Kidney (tissue), 14 donors: ENCODE data around the gene ERI2. TPM values are rescaled to one million over a fixed set of nuclear protein-coding genes. Genes with fewer than 3 reads are reported as not detected.

Source experiments
- DNase-seq, 5 donors: peaks; one replicate each; pipeline ENCODE4 v3.0.0-alpha.2; 2013 to 2020
- FAIRE-seq: peaks from 2 replicates; lab custom pipeline; 2012; peaks lifted over from hg19 to GRCh38; lab: Jason Lieb, UNC
- H3K27ac ChIP-seq, 2 donors: one replicate each; pipeline ENCODE4 v1.7.0; 2013; ENCODE audit warnings: low read depth in 2 of 2, low read length in 2 of 2, inconsistent platforms in 1 of 2
- H3K27me3 ChIP-seq: one replicate; pipeline ENCODE4 v1.7.1; 2013; ENCODE audit warnings: low read length, inconsistent platforms; ENCODE audit not compliant: control insufficient read depth, insufficient read depth
- H3K36me3 ChIP-seq, 3 donors: one replicate each; pipeline versions ENCODE4 v1.7.0 to v1.7.1; 2013; ENCODE audit warnings: low read length in 3 of 3, control low read depth in 1 of 3, inconsistent platforms in 1 of 3; ENCODE audit not compliant: insufficient read depth in 3 of 3, control insufficient read depth in 2 of 3
- H3K4me1 ChIP-seq, 3 donors: one replicate each; pipeline versions ENCODE4 v1.7.0 to v1.7.1; 2013; ENCODE audit warnings: low read length in 3 of 3, inconsistent platforms in 1 of 3, low read depth in 1 of 3; ENCODE audit not compliant: control insufficient read depth in 2 of 3, insufficient read depth in 2 of 3
- H3K4me3 ChIP-seq, 3 donors: one replicate each; pipeline versions ENCODE4 v1.7.0 to v1.8.1; 2013; ENCODE audit warnings: low read length in 3 of 3, control low read depth in 1 of 3, inconsistent platforms in 1 of 3
- H3K9ac ChIP-seq, 3 donors: one replicate each; pipeline versions ENCODE4 v1.7.0 to v1.7.1; 2013; ENCODE audit warnings: low read length in 3 of 3, control low read depth in 1 of 3, inconsistent platforms in 1 of 3
- H3K9me3 ChIP-seq, 3 donors: one replicate each; pipeline versions ENCODE4 v1.7.0 to v1.7.1; 2013; ENCODE audit warnings: low read length in 3 of 3, control low read depth in 1 of 3, inconsistent platforms in 1 of 3; ENCODE audit not compliant: control insufficient read depth in 2 of 3, insufficient read depth in 1 of 3
- CTCF ChIP-seq: IDR thresholded peaks from 3 replicates; pipeline ENCODE4 v1.5.1; 2012; ENCODE audit warnings: mild to moderate bottlenecking, moderate library complexity, borderline replicate concordance; ENCODE audit not compliant: insufficient read depth; ENCODE audit errors: extremely low read depth
- intact Hi-C: fragments of 100-400 bp; cut with DNase I; formaldehyde crosslinking; loops from one replicate; pipeline ENCODE4 v1.11.1; 2022
- polyA plus RNA-seq: library from polyadenylated mRNA; stranded (reverse); fragments of 350-450 nt; fragmentation: Illumina TruSeq; extraction: RNeasy Lipid Tissue Mini Kit (QIAGEN cat#74804); gene quantifications from one replicate; pipeline ENCODE4 v1.2.3, GENCODE V29; 2014; ENCODE audit warnings: low read depth, low replicate concordance; ENCODE audit not compliant: insufficient read depth
- total RNA-seq: library from RNA; stranded (reverse); fragmentation: NEBNext Ultra II Directional; extraction: Animal tissue kit (Norgen Biotek cat#: 25700); gene quantifications from one replicate; pipeline ENCODE4 v1.2.1, GENCODE V29; 2021
- donor health status: control.
- donor health status: control.
- donor health status: control.
- donor health status: control.
- donor health status: control.
- donor health status: DM: yes; HTN: yes; CAD: no.
- donor health status: Normal renal cell carcinoma (clear cell type).

ERI2 gene
- total and polyA plus RNA-seq, 2 donors from 2014 or later: 7.1 to 14.3 TPM

DNA sequence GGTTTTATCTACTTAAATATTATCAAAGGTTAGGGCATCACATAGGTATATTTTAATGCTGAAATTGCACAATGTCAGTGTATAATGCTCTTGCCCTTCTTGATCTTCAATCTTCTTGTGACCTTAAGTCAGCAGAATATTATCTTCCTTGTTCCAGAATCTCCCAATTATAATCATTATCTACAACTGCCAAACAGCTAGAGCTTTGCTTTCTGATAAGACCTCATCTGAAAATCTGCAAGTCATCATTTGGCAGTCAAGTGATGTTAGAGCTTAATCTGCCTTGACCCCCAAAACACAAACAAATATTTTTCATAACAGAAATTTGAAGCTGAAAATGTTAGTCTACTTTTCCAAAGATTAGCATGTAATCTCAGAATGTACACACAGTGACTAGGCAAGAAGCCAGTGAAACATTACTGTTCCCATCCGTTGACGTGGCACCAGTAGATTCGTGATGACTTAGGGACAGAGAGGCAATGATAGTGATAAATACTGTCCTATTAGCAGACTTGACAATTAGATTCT lies 19.8 kb upstream of the ERI2 start:
- Histone ChIP-seq H3K4me1 (no peaks in the 10 kb centered on the region), H3K9me3 (no peaks in the 10 kb centered on the region), H3K27me3 (no peaks in the 10 kb centered on the region), H3K36me3 (no peaks in the 10 kb centered on the region), H3K4me3 (no peak overlapping the region), H3K27ac (no peak overlapping the region), H3K9ac (no peak overlapping the region)
- TF ChIP-seq CTCF: no peak
- intact Hi-C loops: no loop called here
- FAIRE-seq: no peak
- no peak for DNase-seq

- intact Hi-C loops: no loop called here
- no peak for DNase-seq
- Histone ChIP-seq H3K36me3 (no peaks in the 10 kb centered on the region), H3K4me1 (no peaks in the 10 kb centered on the region), H3K27me3 (no peaks in the 10 kb centered on the region), H3K9ac (no peak overlapping the region), H3K27ac (no peak overlapping the region), H3K9me3 (no peaks in the 10 kb centered on the region), H3K4me3 (no peak overlapping the region)
- no peak for FAIRE-seq
- no peak for TF ChIP-seq CTCF
These were observed 16.5 kb upstream of the ERI2 start for GRCh38 chr16:20822521-20823325.

DNA sequence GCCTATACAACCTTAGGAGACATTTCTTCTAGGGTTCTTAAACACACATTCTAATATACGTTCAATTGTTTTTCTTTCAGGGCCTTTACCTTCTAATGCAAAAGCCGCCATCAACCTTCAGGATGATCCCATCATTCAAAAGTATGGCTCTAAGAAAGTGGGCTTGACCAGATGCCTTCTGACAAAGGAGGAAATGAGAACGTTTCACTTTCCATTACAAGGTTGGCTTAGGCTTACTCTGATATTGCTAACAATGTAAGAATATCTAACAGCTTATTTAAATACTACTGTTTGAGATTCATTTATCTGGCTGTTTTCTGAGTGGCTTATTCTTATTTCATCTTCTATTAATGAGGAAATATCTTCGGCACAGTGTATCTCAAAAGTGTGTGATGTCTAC lies 15.4 kb upstream of the ERI2 start:
- intact Hi-C loops: no loop called here
- no peak overlapping the region for H3K4me3 ChIP-seq
- no peak for FAIRE-seq
- H3K27ac ChIP-seq: no peak overlapping the region
- no peaks in the 10 kb centered on the region for H3K4me1 ChIP-seq
- no peak for TF ChIP-seq CTCF
- DNase-seq: no peak
- no peaks in the 10 kb centered on the region for H3K27me3 ChIP-seq
- H3K9ac ChIP-seq: no peak overlapping the region
- H3K36me3 ChIP-seq: no peaks in the 10 kb centered on the region
- H3K9me3 ChIP-seq: no peaks in the 10 kb centered on the region
